Globus pallidus (tissue), 1 donor: ENCODE data around the gene TNFRSF1A.
A peak's percentile ranks its signal among the peaks of the same experiment; 100 is the strongest.

ENCODE experiments used
- DNase-seq: peaks from one replicate; pipeline ENCODE4 v3.0.0-alpha.2; 2015; ENCODE audit warnings: low spot score

The TNFRSF1A gene

GRCh38 chr12:6341417-6342139 is at the start of gene TNFRSF1A:
TSS of gene TNFRSF1A (minus strand) at chr12:6342076. CDS start at chr12:6341814, 262 bp downstream.
- peak; percentile 54 for DNase-seq

GRCh38 chr12:6391013-6391412 is 49.1 kb upstream of the TNFRSF1A start:
- no peak for DNase-seq

GRCh38 chr12:6390084-6390799 is 48.4 kb upstream of the TNFRSF1A start:
- no peak for DNase-seq

GRCh38 chr12:6387541-6387940 is 45.7 kb upstream of the TNFRSF1A start:
- no peak for DNase-seq

- no peak for DNase-seq
Measured at GRCh38 chr12:6386491-6386890, 44.6 kb upstream of the TNFRSF1A start.

GRCh38 chr12:6386038-6386437 is 44.2 kb upstream of the TNFRSF1A start:
- DNase-seq = no peak

GRCh38 chr12:6384499-6385436 is 42.9 kb upstream of the TNFRSF1A start:
- DNase-seq = no peak

GRCh38 chr12:6383572-6384498 is 42.0 kb upstream of the TNFRSF1A start, which contains the start of gene LTBR:
TSS of gene LTBR (plus strand) at chr12:6384162. CDS start at chr12:6384359, 197 bp downstream.
- DNase-seq = peak; percentile 69

GRCh38 chr12:6382982-6383381 is 41.1 kb upstream of the TNFRSF1A start:
- DNase-seq = no peak

GRCh38 chr12:6382371-6382770 is 40.5 kb upstream of the TNFRSF1A start:
- no peak for DNase-seq

- no peak for DNase-seq
Measured at GRCh38 chr12:6380141-6381121, 38.6 kb upstream of the TNFRSF1A start.

GRCh38 chr12:6378709-6379472 is 37.0 kb upstream of the TNFRSF1A start:
- DNase-seq = peak; percentile 24

GRCh38 chr12:6377667-6377994 is 35.8 kb upstream of the TNFRSF1A start:
- no peak for DNase-seq

- DNase-seq = no peak
Measured at GRCh38 chr12:6376870-6377666, 35.2 kb upstream of the TNFRSF1A start.

GRCh38 chr12:6376079-6376869 is 34.4 kb upstream of the TNFRSF1A start:
- DNase-seq = no peak

- no peak for DNase-seq
Measured at GRCh38 chr12:6375269-6376078, 33.6 kb upstream of the TNFRSF1A start, which contains the start of gene SCNN1A. TSS of gene SCNN1A (minus strand) at chr12:6375563. CDS start at chr12:6374783, 780 bp downstream.

- no peak for DNase-seq
Measured at GRCh38 chr12:6374786-6375160, 32.9 kb upstream of the TNFRSF1A start.
